Lower lobe of right lung (tissue), 2 donors: ENCODE data around the gene CCT7. TPM values are rescaled to one million over a fixed set of nuclear protein-coding genes. Genes with fewer than 3 reads are reported as not detected.

ENCODE experiments used
- ATAC-seq, 2 donors: fragments of 200-7000 bp; cut with Tn5 transposase; one replicate each; pipeline ENCODE4 v1.9.1; 2020 to 2022; ENCODE audit warnings: mild to moderate bottlenecking in 2 of 2, moderate library complexity in 2 of 2
- DNase-seq: peaks from one replicate; pipeline ENCODE4 v3.0.0-alpha.2; 2020
- H3K27ac ChIP-seq: fragments of 200-600 bp; one replicate; pipeline ENCODE4 v1.8.0; 2022
- H3K27me3 ChIP-seq: fragments of 200-600 bp; one replicate; pipeline ENCODE4 v1.8.0; 2022; ENCODE audit warnings: low read depth
- H3K36me3 ChIP-seq: fragments of 200-600 bp; one replicate; pipeline ENCODE4 v1.8.0; 2022; ENCODE audit warnings: mild to moderate bottlenecking
- H3K4me1 ChIP-seq: fragments of 200-600 bp; one replicate; pipeline ENCODE4 v1.8.0; 2022
- H3K4me3 ChIP-seq: fragments of 200-600 bp; one replicate; pipeline ENCODE4 v1.8.0; 2022; ENCODE audit warnings: mild to moderate bottlenecking
- H3K9me3 ChIP-seq: fragments of 200-600 bp; one replicate; pipeline ENCODE4 v1.8.0; 2022
- CTCF ChIP-seq: fragments of 200-600 bp; IDR thresholded peaks from one replicate; pipeline ENCODE4 v1.8.0; 2022; ENCODE audit warnings: antibody characterized with exemption, mild to moderate bottlenecking
- intact Hi-C: fragments of 100-400 bp; cut with DNase I; formaldehyde crosslinking; loops from one replicate; pipeline ENCODE4 v1.11.0; 2022
- total RNA-seq: library from RNA; stranded (reverse); fragmentation: NEBNext Ultra II Directional; extraction: Animal tissue kit (Norgen Biotek cat#: 25700); gene quantifications from one replicate; pipeline ENCODE4 v1.2.1, GENCODE V29; 2021
- donor health status: DM: no; HTN: yes; CAD: no; lungs with severe emphysema.

The CCT7 gene
- total RNA-seq, 1 donor from 2014 or later: 151 TPM

GRCh38 chr2:73227086-73227485 is 7.0 kb upstream of the CCT7 start:
- TF ChIP-seq CTCF: no peak
- H3K4me1 ChIP-seq: no peaks in the 10 kb centered on the region
- H3K9me3 ChIP-seq: no peaks in the 10 kb centered on the region
- H3K27ac ChIP-seq: no peak overlapping the region
- ATAC-seq (no peak), DNase-seq (no peak)
- no peaks in the 10 kb centered on the region for H3K27me3 ChIP-seq
- H3K36me3 ChIP-seq: peaks cover 56% of the 10 kb centered on the region
- intact Hi-C loops: no loop called here
- no peak overlapping the region for H3K4me3 ChIP-seq

- no peaks in the 10 kb centered on the region for H3K27me3 ChIP-seq
- intact Hi-C loops: no loop called here
- H3K27ac ChIP-seq: no peak overlapping the region
- H3K4me3 ChIP-seq: no peak overlapping the region
- TF ChIP-seq CTCF: no peak
- ATAC-seq (no peak), DNase-seq (no peak)
- peaks cover 6% of the 10 kb centered on the region for H3K4me1 ChIP-seq
- no peaks in the 10 kb centered on the region for H3K9me3 ChIP-seq
- peaks cover 41% of the 10 kb centered on the region for H3K36me3 ChIP-seq
These were observed 5.5 kb upstream of the CCT7 start for GRCh38 chr2:73228631-73229030.

DNA sequence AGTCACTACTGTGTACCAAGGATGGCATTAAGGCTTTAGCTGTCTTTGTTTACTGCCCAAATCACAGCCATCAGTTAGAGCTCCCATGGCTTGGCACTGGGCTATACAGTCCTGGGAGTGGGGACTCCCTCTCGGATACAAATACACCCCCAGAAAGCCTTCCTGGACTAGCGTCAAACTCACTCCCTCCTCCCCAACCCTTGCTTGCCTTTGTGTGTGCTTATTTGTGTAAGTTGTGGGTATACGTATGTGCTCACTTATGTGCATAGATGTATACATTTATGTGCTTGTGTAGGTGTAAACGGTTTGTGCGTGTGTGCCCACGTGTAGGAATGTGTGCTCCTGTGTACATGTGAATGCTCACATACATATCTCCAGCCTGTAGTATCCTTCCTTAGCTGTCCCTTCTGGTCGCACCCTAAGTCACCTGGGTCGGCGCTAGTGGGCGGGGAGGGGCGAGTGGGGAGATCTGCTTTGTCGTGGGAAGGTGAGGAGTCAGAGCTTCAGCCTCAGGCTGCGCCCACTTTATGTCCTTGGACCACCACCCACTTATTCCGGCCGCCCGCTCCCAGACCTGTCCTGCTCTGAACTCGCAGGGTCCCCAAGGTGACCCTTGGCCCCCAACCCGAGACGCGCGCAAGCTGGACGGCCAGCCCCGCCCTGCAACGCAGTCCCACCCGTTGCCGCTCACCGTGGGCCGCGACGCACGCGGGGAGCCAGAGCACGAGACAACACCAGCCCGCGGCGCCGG is 1.5 kb upstream of the CCT7 start:
- Histone ChIP-seq H3K36me3 (peaks cover 22% of the 10 kb centered on the region), H3K27me3 (no peaks in the 10 kb centered on the region), H3K4me3 (peak overlapping the region; percentile 85), H3K9me3 (no peaks in the 10 kb centered on the region), H3K4me1 (peaks cover 34% of the 10 kb centered on the region), H3K27ac (peak overlapping the region; percentile 90)
- no peak for TF ChIP-seq CTCF
- intact Hi-C loops: no loop called here
- ATAC-seq (no peak), DNase-seq (no peak)

DNA sequence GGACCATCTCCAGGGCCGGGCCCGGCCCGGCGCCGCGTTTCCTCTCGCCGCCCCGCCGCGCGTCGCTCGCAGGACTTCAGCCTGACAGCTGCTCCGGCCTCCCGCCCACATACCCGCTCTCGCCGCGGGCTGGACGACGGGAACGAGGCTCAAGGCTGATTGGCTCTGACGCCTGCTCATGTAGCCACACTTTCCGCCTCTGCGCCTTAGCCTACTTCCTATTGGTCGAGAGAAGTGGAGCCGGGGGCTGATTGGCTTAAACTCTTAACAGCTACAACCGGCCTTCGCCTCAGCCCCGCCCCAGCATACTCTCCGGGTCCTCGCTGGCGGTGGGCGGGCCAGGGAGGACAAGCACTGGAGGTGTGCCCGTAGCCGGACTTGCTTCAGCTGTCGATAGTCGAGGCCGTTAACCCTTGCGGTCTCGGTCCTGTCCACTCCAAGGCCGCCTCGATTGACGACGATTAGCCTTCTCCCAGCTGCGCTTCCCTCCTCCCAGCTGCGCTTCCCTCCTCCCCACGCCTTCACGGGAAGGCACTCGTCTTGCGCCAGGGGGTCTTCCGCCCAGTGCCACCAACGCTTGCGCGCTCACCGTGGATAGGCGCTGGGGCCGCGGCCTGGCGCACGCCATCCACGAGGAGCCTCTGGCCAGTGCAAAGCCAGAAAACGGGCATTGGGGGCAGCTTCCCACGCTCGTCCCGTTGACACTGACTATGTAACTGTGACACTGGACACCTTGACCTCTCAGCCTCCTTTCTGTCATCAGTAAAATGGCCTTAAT is 765 bp upstream of the CCT7 start, which contains the start of gene PRADC1:
TSS of gene PRADC1 (minus strand) at position 86 of the 778 bp plus-strand sequence. CDS start at position 7, 79 bp downstream.
- H3K9me3 ChIP-seq: no peaks in the 10 kb centered on the region
- ATAC-seq (peak; percentile 97 to 98), DNase-seq (peak; percentile 99)
- intact Hi-C loops: no loop called here
- peak within 1 kb of the TSS; percentile 85 for H3K4me3 ChIP-seq
- peaks cover 40% of the 10 kb centered on the region for H3K4me1 ChIP-seq
- TF ChIP-seq CTCF: no peak
- peak within 1 kb of the TSS; percentile 90 for H3K27ac ChIP-seq
- peaks cover 15% of the 10 kb centered on the region for H3K36me3 ChIP-seq
- H3K27me3 ChIP-seq: no peaks in the 10 kb centered on the region

DNA sequence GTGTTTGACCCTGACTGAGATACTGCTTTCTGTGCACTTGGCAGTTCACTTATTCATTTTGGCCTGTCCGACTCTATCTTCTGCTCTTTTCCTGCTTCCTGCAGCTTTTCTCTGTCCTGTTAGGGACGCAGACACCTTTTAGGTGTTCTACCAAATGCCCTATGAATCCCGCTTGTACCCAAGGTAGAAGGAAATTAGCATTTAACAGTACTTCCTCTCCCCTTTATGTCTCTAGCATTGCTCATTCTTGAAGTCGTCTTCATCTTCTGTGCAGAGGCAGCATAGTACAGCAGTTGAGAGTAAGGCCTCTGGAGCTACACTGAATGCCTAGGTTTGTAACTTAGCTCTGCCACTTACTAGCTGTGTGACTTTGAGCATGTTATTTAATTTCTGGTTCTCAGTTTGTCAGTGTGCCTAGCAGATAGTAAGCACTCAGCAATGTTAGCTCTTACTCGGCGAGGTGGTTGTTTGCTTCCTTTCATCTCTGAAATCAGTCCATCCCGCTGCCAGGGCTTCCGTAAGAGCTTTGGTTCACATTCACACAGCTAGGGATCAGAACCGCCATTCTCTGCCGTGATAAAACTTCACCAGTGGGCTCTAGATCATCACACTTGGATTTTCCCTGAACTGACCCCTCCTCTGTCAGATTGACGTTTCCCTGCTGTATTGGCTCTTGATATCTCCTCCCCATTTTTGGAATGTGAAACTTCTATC is 1.4 kb downstream of the CCT7 start:
- Histone ChIP-seq H3K9me3 (no peaks in the 10 kb centered on the region), H3K27me3 (no peaks in the 10 kb centered on the region), H3K4me3 (peak overlapping the region; percentile 85), H3K27ac (peak overlapping the region; percentile 90), H3K36me3 (peaks cover 12% of the 10 kb centered on the region), H3K4me1 (peaks cover 59% of the 10 kb centered on the region)
- intact Hi-C loops: no loop called here
- no peak for TF ChIP-seq CTCF
- no peak for DNase-seq
- ATAC-seq: no peak
